ENCODE measurements around the gene GKN1. TPM values are rescaled to one million over a fixed set of nuclear protein-coding genes. Genes with fewer than 3 reads are reported as not detected.

GKN1 gene, protein sequence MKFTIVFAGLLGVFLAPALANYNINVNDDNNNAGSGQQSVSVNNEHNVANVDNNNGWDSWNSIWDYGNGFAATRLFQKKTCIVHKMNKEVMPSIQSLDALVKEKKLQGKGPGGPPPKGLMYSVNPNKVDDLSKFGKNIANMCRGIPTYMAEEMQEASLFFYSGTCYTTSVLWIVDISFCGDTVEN
- total RNA-seq = not detected

DNA sequence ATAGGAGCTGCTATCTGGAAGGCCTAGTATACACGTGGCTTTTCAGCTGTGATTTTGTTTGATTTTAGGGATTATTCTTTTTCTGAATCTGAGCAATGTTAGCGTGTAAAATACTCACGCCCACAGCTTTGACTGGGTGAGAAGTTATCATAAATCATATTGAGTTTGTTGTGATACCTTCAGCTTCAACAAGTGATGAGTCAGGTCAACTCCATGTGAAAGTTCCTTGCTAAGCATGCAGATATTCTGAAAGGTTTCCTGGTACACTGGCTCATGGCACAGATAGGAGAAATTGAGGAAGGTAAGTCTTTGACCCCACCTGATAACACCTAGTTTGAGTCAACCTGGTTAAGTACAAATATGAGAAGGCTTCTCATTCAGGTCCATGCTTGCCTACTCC is at the start of gene GKN1:
TSS of gene GKN1 (plus strand) at position 386 of the 400 bp plus-strand sequence. CDS start 42 bp downstream, outside the sequence.
- H3K36me3 Mint-ChIP-seq = no peaks in the 10 kb centered on the region
- ATAC-seq (ENCODE audit: low read depth) (no peak), DNase-seq (no peak)
- POLR2A ChIA-PET = no interaction called here
- H3K27ac Mint-ChIP-seq = no peak within 1 kb of the TSS
- H3K4me1 Mint-ChIP-seq = peaks cover 3% of the 10 kb centered on the region
- H3K4me3 Mint-ChIP-seq = no peak within 1 kb of the TSS
- H3K27me3 Mint-ChIP-seq = peaks cover 31% of the 10 kb centered on the region
- no peaks in the 10 kb centered on the region for H3K9me3 Mint-ChIP-seq

- Mint-ChIP-seq H3K27ac (no peak overlapping the region), H3K27me3 (peaks cover 12% of the 10 kb centered on the region), H3K9me3 (no peaks in the 10 kb centered on the region), H3K36me3 (no peaks in the 10 kb centered on the region), H3K4me1 (peaks cover 7% of the 10 kb centered on the region), H3K4me3 (no peak overlapping the region)
- POLR2A ChIA-PET = interaction anchor here (1.0 to 2.0 kb wide), 3 partner anchors 87 to 458 kb away, joined by 4 to 6 read pairs (median 6); partner anchors contain the start of genes APLF and FBXO48
- DNase-seq = no peak
- peak; percentile 42 for ATAC-seq (ENCODE audit: low read depth)
Measured at GRCh38 chr2:68925295-68925896, 49.0 kb upstream of the GKN1 start.

DNA sequence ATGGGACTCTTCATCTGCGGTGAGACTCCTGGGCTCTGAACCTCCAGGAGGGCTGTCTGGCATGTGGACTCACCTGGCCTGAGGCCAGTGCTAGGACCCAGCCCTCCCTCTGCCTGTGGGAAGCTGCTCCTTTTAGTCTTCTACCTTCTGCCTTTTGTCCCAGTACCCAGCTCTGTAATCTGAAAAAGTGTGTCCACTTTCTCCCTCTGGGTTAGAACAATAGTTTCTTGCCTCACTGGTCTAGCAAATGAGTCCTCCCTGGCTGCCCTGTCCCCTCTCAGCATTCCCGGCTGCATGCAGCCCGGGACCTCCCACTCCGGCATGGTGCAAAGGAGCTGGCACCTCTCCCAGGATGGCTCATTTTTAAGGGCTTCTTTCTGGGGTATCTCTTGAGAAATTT is 47.6 kb upstream of the GKN1 start:
- Mint-ChIP-seq H3K4me3 (no peak overlapping the region), H3K9me3 (no peaks in the 10 kb centered on the region), H3K36me3 (no peaks in the 10 kb centered on the region), H3K27ac (no peak overlapping the region), H3K27me3 (peaks cover 14% of the 10 kb centered on the region), H3K4me1 (peaks cover 7% of the 10 kb centered on the region)
- POLR2A ChIA-PET = no interaction called here
- no peak for ATAC-seq (ENCODE audit: low read depth)
- DNase-seq = no peak

DNA sequence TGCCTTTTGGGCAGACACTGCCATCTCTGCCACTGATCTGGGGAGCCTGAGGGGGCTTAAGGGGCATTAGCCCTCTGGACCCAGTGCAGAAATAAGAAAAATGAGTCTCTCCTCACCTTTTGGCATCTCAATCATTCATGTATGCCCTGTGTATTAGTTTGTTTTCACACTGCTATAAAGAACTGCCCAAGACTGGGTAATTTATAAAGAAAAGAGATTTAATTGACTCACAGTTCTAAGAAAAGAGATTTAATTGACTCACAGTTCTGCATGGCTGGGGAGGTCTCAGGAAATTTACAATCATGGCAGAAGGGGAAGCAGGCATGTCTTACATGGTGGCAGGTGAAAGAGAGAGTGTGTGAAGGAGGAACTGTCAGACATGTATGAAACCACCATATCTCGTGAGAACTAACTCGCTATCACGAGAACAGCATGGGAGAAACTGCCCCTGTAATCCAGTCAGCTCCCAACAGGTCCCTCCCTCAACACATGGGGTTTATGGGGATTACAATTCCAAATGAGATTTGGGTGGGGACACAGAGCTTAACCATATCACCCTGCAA is 43.2 kb upstream of the GKN1 start:
- Mint-ChIP-seq H3K9me3 (no peaks in the 10 kb centered on the region), H3K27me3 (peaks cover 14% of the 10 kb centered on the region), H3K27ac (no peak overlapping the region), H3K36me3 (no peaks in the 10 kb centered on the region), H3K4me1 (no peaks in the 10 kb centered on the region), H3K4me3 (no peak overlapping the region)
- POLR2A ChIA-PET = no interaction called here
- DNase-seq (no peak), ATAC-seq (ENCODE audit: low read depth) (no peak)

DNA sequence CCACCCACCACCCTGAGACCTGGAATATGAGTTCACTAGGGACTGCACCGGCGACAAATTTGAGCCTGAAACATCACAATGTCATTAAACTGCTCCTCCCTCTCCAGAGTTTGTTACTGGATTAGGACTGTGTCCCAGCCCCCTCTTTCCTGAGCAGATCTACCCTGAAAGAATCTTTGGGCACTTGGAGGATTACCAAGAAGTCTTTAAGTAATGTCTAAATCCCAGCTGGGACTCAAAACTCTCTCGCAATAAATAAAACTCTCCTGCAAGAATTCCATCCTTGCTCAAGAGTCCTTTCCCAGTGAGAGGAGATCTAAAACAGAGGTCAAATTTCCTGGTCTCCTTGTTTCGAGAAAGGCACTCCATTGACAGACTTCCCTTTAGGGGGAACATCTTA is 42.6 kb upstream of the GKN1 start:
- Mint-ChIP-seq H3K4me3 (no peak overlapping the region), H3K27ac (no peak overlapping the region), H3K4me1 (no peaks in the 10 kb centered on the region), H3K9me3 (no peaks in the 10 kb centered on the region), H3K27me3 (peaks cover 9% of the 10 kb centered on the region), H3K36me3 (no peaks in the 10 kb centered on the region)
- ATAC-seq (ENCODE audit: low read depth) (no peak), DNase-seq (no peak)
- POLR2A ChIA-PET = no interaction called here

- Mint-ChIP-seq H3K36me3 (no peaks in the 10 kb centered on the region), H3K27me3 (peaks cover 6% of the 10 kb centered on the region), H3K4me1 (no peaks in the 10 kb centered on the region), H3K9me3 (no peaks in the 10 kb centered on the region), H3K4me3 (no peak overlapping the region), H3K27ac (no peak overlapping the region)
- no peak for DNase-seq
- POLR2A ChIA-PET = no interaction called here
- ATAC-seq (ENCODE audit: low read depth) = no peak
Measured at GRCh38 chr2:68932402-68932801, 42.0 kb upstream of the GKN1 start.

DNA sequence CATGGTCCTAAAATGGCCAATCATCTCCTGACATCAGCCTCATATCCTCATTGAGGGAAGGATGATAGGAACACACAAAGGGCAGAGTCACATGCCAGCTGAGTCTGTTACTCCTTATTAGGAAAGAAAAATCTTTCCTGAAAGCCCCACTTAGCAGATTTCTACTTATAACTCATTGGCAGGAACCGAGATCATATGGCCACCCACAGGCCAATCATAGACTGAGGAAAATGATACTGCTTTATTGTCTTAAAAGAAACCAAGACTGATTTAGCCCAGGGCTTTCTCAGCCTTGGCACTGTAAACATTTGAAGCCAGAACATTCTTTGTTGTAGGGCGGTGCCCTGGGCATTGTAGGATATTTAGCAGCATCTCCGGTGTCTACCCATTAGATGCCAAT is 40.4 kb upstream of the GKN1 start:
- H3K4me3 Mint-ChIP-seq = no peak overlapping the region
- no peaks in the 10 kb centered on the region for H3K9me3 Mint-ChIP-seq
- POLR2A ChIA-PET = no interaction called here
- H3K36me3 Mint-ChIP-seq = no peaks in the 10 kb centered on the region
- no peak overlapping the region for H3K27ac Mint-ChIP-seq
- H3K27me3 Mint-ChIP-seq = peaks cover 5% of the 10 kb centered on the region
- H3K4me1 Mint-ChIP-seq = no peaks in the 10 kb centered on the region
- DNase-seq (no peak), ATAC-seq (ENCODE audit: low read depth) (no peak)

DNA sequence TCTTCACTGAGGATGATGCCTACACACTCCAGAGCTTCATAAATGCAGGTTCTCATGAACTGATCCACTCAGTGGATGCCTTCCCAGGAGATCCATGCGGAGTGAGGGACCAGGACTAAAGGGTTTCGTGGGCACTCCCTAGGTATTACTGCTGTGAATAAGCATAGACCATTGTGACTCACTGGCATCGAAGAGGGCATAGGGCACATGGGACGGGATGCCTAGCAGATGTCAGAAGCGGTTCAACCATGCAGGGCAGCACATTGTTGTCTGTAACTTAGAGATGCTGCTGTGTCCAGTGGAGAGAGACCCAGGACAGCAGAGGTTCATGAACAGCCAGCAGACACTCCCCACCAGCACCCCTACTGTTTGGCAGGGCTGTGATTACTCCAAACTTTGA is 39.0 kb upstream of the GKN1 start:
- ATAC-seq (ENCODE audit: low read depth) (no peak), DNase-seq (no peak)
- POLR2A ChIA-PET = no interaction called here
- no peaks in the 10 kb centered on the region for H3K4me1 Mint-ChIP-seq
- H3K36me3 Mint-ChIP-seq = no peaks in the 10 kb centered on the region
- H3K27me3 Mint-ChIP-seq = peaks cover 16% of the 10 kb centered on the region
- no peak overlapping the region for H3K27ac Mint-ChIP-seq
- H3K9me3 Mint-ChIP-seq = no peaks in the 10 kb centered on the region
- H3K4me3 Mint-ChIP-seq = no peak overlapping the region

GRCh38 chr2:68936427-68936826 is 38.0 kb upstream of the GKN1 start:
- no peak overlapping the region for H3K27ac Mint-ChIP-seq
- H3K36me3 Mint-ChIP-seq = no peaks in the 10 kb centered on the region
- no peak overlapping the region for H3K4me3 Mint-ChIP-seq
- POLR2A ChIA-PET = interaction anchor here (0.5 kb wide), 1 partner anchor 683 kb away, joined by 4 read pairs; no protein-coding TSS in a partner anchor
- no peaks in the 10 kb centered on the region for H3K4me1 Mint-ChIP-seq
- no peaks in the 10 kb centered on the region for H3K9me3 Mint-ChIP-seq
- DNase-seq (no peak), ATAC-seq (ENCODE audit: low read depth) (no peak)
- peaks cover 23% of the 10 kb centered on the region for H3K27me3 Mint-ChIP-seq

DNA sequence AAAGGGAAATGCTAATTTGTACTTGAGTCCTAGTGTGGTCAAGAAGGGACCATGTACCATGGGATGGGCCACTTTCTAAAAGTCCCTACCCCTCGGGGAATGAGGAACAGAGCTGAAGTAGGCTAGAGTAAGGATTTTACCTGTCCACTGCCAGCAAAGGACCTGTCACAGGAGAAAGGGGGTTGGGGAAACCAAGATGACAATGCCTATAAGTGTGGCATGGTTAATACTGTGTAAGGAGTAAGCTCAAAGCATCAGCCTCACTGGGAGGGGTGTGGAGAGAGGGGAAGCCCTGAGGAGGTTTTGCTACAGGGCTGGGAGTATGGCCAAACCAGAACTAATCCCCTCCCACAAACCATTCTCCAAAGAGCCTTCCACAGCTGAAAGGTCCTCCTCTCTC is 37.5 kb upstream of the GKN1 start:
- H3K4me1 Mint-ChIP-seq = no peaks in the 10 kb centered on the region
- H3K27ac Mint-ChIP-seq = no peak overlapping the region
- no peak for DNase-seq
- H3K4me3 Mint-ChIP-seq = no peak overlapping the region
- H3K27me3 Mint-ChIP-seq = peaks cover 27% of the 10 kb centered on the region
- no peaks in the 10 kb centered on the region for H3K36me3 Mint-ChIP-seq
- no peak for ATAC-seq (ENCODE audit: low read depth)
- POLR2A ChIA-PET = no interaction called here
- H3K9me3 Mint-ChIP-seq = no peaks in the 10 kb centered on the region

- POLR2A ChIA-PET = no interaction called here
- Mint-ChIP-seq H3K36me3 (no peaks in the 10 kb centered on the region), H3K4me1 (no peaks in the 10 kb centered on the region), H3K27me3 (peaks cover 31% of the 10 kb centered on the region), H3K27ac (no peak overlapping the region), H3K4me3 (no peak overlapping the region), H3K9me3 (no peaks in the 10 kb centered on the region)
- ATAC-seq (ENCODE audit: low read depth) (no peak), DNase-seq (no peak)
Measured at GRCh38 chr2:68937346-68938055, 36.9 kb upstream of the GKN1 start.

DNA sequence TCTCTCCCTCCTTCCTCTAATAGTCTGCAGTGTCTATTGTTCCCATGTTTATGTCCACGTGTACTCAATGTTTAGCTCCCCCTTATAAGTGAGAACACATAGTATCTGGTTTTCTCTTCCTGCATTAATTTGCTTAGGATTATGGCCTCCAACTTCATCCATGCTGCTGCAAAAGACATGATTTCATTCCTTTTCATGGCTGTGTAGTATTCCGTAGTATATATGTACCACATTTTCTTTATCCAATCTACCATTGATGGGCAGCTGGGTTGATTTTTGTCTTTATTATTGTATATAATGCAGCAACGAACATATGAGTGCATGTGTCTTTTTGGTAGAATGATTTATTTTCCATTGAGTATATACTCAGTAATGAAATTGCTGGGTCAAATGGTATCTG is 35.5 kb upstream of the GKN1 start:
- no peak overlapping the region for H3K4me3 Mint-ChIP-seq
- H3K4me1 Mint-ChIP-seq = peaks cover 1% of the 10 kb centered on the region
- H3K9me3 Mint-ChIP-seq = no peaks in the 10 kb centered on the region
- peaks cover 33% of the 10 kb centered on the region for H3K27me3 Mint-ChIP-seq
- H3K27ac Mint-ChIP-seq = no peak overlapping the region
- POLR2A ChIA-PET = no interaction called here
- DNase-seq (no peak), ATAC-seq (ENCODE audit: low read depth) (no peak)
- H3K36me3 Mint-ChIP-seq = no peaks in the 10 kb centered on the region

- Mint-ChIP-seq H3K4me1 (peaks cover 1% of the 10 kb centered on the region), H3K36me3 (no peaks in the 10 kb centered on the region), H3K27me3 (peaks cover 36% of the 10 kb centered on the region), H3K27ac (no peak overlapping the region), H3K9me3 (no peaks in the 10 kb centered on the region), H3K4me3 (no peak overlapping the region)
- ATAC-seq (ENCODE audit: low read depth) (no peak), DNase-seq (no peak)
- POLR2A ChIA-PET = no interaction called here
Measured at GRCh38 chr2:68939962-68940361, 34.5 kb upstream of the GKN1 start.

- H3K27me3 Mint-ChIP-seq = peaks cover 36% of the 10 kb centered on the region
- H3K27ac Mint-ChIP-seq = no peak overlapping the region
Measured at GRCh38 chr2:68940369-68940768, 34.1 kb upstream of the GKN1 start.

More at GRCh38 chr2:68940369-68940768, 34.1 kb upstream of the GKN1 start:
- peaks cover 1% of the 10 kb centered on the region for H3K4me1 Mint-ChIP-seq
- ATAC-seq (ENCODE audit: low read depth) (no peak), DNase-seq (no peak)
- H3K4me3 Mint-ChIP-seq = no peak overlapping the region
- POLR2A ChIA-PET = no interaction called here
- no peaks in the 10 kb centered on the region for H3K36me3 Mint-ChIP-seq
- H3K9me3 Mint-ChIP-seq = no peaks in the 10 kb centered on the region
